Activated CD8-positive, alpha-beta memory T cell treated with anti-CD3 and anti-CD28 coated beads, Interleukin-2, amount 50 U/mL, for 24 hours (primary cell): ENCODE measurements around the gene AMBRA1.

Experiments used
- DNase-seq: peaks from one replicate; pipeline ENCODE4 v3.0.0-alpha.2; 2020; ENCODE audit errors: extremely low read depth

AMBRA1 gene

DNA sequence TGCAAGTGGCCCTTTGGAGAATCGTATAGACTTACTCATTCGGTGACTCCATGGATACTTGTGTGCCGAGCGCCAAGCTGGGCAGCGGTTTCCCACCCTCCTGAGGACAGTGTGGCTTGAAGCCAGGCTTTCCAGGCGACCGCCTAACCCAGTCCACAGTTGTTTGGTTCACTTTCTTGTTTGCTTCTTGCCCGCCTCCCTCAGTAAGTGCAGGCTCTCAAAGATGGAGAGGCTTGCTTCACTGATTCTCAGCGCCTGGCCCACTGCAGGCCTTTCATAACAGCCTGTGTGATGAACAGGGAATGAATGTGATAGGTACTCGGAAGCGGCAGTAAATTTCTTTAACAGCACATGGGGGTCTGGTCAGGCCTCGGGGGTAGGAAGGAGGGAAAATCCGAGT is 223.6 kb downstream of the AMBRA1 start:
- DNase-seq = no peak

DNA sequence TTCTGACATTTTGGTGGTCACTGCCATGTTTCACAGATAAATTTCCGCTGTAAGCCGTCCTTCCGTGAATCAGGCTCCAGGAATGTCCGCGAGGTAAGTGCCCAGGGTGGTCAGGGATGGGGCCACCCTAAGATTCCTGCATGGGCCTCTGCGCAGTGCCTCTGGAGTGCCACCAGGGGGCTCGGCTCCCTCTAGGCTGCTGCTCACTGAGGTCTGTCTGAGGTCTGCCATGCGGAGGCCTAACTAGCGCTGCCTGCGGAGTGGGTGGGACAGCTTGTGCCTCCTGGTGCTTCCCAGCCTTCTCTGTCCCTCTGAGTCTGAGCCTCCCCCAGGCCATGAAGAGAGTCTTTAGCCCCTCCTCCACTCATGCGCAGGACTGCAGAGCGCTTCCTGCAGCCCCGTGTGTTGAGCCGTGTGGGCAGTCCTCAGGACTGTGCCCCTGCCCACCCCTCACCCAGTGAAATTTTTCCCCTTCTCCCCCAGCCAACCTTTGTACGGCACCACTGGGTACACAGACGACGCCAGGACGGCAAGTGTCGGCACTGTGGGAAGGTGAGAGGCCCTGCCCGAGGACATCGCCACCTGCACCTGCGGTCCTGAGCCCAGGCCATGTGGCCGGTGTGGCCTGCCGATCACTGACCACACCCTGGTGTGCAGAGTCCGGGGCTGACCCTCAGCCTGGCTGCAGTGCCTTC is 224.2 kb downstream of the AMBRA1 start:
- DNase-seq = no peak

DNA sequence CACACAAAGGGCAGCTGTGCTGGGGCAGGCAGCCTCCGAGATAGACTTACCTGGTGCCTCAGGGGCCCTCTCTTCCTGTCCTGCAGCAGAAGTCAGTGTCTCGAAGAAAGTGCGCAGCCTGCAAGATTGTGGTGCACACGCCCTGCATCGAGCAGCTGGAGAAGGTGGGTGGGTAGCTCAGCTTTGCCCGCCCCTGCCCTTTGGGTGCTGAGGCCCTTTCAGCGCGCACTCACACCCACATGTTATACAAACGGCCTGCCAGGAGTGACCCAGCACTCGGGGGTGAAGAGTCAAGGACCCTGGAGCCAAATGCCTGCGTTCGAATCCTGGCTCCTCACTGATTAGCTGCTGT is 225.9 kb downstream of the AMBRA1 start:
- no peak for DNase-seq

DNA sequence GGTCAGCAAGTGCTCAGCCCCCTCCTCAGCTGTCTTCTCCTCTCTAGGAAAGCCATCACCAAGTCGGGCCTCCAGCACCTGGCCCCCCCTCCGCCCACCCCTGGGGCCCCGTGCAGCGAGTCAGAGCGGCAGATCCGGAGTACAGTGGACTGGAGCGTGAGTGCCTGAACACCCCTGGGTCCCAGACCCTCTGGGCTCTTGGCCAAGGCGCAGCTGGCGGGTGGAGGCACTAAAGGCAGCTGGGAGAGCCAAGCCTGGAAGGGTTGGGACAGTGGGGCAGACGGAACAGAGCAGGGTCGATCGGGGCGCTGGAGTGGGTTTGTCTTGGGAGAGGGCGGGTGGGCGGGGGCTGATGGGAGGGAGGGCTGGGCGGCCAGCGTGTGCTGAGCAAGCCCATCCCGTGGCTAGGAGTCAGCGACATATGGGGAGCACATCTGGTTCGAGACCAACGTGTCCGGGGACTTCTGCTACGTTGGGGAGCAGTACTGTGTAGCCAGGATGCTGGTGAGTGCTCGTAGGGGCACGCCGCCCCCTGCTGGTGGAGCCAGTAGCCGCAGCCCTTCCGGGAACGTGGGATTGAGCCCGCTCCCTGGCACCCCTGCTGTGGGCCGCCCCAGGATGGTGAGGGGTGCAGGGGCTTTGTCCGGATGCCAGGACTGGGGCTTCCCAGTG is 226.4 kb downstream of the AMBRA1 start:
- DNase-seq = peak; percentile 53

DNA sequence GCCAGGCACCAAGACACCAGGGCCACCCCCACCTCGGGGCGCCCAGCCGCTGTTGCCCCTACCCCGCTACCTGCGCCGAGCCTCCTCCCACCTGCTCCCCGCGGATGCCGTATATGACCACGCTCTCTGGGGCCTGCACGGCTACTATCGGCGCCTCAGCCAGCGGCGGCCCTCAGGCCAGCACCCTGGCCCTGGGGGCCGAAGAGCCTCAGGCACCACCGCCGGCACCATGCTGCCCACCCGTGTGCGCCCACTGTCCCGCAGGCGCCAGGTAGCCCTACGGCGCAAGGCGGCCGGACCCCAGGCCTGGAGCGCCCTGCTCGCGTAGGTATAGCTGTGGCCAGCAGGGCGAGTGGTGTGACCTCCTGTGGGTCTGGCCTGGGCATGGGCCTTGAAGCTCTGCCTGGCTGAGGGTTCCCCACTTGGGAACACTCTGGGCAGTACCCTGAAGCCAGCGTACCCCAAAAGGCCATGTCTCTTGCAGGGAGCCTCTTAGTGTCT is 227.1 kb downstream of the AMBRA1 start:
- no peak for DNase-seq

DNA sequence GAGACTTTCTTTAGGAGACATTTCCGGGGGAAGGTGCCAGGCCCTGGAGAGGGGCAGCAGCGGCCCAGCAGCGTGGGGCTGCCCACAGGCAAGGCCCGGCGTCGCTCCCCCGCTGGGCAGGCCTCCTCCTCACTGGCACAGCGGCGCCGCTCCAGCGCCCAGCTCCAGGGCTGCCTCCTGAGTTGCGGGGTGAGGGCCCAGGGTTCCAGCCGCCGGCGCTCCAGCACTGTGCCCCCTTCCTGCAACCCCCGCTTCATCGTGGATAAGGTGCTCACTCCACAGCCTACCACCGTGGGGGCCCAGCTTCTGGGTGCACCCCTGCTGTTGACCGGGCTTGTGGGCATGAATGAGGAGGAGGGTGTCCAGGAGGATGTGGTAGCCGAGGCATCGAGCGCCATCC is 227.6 kb downstream of the AMBRA1 start:
- no peak for DNase-seq

DNA sequence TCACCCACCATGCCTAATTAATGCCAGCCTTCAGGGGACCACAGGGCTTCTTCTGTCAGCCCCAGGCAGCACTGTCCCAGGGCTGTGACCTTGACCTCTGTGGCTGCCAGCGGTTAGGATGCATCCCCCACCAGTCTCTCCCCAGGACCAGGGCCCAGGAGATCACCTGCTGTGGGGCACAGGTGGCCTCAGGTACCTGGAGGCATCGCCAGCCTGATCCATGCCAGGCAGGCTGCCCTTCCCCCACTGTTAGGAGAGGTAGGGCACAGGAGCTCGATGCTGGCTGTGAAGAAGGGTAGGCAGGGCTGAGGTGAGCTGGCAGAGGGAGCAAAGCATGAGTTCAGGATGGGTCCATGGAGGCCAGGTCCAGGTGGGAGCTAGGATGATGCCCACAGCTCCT is 229.0 kb downstream of the AMBRA1 start:
- no peak for DNase-seq

DNA sequence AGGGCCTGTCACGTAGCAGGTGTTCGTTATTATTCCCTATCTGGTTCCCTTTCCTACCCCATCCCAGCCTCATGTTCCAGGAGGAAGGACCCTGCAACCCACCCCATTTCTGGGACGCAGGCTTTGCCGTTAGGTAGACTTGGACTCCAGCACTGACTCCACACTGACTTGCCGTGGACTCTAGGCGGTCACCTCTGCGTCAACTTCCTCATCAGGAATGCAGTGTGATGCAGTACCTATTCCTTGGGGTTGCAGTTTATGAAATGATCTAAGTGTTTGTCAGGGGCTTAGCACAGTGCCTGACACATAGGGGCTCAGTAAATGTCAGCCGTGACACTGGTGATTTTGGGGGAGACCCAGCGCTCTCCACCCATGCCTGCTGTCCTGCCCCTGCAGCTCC is 229.8 kb downstream of the AMBRA1 start:
- DNase-seq = no peak

DNA sequence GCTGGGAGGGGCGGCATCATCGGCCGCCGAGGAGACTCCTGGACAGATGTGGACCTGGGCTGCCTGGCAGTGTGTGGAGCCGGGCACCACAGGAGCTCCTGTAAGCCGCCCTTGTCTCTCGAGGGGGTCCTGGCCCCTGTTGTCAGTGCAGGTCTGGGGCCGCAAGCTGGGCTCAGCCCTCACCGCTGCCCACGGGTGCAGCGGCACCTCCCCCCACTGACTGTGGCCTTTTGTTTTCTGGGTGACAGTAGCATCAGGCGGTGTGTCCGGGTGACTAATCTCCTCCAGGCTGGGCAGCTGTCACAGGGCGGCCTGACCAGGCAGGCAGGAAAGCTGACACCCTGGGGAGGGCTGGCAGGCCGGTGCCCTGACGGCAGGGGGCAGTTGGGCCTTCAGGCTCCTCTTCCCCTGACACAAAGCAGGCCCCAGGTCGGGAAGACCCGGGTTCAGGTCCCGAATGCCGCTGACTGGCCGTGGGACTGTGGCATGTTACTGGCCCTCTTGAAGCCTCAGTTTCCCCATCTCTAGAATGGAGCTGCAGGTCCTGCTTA is 230.3 kb downstream of the AMBRA1 start:
- no peak for DNase-seq

DNA sequence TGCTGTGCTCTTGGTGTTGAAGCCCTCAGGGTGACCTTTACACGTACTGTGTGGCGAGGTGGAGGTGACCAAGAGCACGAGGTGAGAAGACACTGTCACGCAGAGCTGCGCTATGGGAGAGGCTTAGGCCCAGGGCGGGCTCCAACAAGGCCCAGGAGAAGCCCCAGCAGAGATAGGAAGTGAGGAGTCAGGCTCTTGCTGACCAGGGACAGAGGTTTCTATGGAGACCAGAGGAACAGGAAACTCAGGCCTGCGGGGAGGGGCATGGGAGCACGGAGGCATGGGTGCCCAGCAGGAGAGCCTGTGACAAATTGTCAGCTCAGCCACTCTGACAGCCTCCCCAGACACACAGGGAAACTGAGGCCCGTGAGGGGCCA is 230.8 kb downstream of the AMBRA1 start:
- DNase-seq = no peak

DNA sequence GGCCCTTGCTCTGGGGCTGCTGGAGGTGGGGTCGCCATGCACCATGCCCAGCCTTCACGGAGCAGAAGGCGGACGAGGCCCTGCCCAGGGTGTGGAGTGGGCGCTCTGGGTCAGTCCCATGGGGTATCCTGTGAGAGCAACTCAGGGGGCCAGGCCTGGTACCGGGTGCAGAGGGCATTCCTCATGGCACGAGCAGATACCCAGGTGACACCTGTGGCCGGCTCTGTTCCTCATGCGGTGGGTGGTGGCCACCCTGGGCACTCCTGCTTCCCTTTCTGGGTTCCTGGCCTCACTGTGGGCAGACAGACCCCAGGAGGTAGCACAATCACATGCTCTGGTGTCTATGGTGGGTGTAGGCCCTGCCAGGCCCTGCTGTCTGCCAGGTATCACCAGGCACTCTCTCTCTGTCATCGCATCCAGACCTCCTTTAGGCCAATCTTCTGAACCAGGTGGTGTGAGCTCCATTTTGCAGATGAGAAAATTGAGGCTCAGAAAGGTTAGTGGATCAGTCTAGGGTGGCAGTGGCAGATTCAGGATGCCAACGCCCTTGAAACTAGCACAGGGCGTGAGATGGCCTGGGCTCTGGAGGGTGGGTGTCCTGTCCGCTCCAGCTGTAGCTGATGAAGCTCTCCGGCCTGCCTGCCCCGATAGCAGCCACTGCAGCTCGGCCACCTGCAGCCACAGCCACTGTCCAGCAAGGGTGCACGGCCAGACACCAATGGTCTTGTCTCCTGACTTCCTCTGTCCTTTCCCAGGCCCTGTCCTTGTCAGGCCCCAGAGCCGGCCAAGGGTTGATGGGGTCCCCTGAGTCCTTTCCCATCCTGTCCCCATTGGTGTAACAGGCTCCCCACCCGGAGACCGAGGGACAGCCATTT is 231.4 kb downstream of the AMBRA1 start:
- DNase-seq = no peak

DNA sequence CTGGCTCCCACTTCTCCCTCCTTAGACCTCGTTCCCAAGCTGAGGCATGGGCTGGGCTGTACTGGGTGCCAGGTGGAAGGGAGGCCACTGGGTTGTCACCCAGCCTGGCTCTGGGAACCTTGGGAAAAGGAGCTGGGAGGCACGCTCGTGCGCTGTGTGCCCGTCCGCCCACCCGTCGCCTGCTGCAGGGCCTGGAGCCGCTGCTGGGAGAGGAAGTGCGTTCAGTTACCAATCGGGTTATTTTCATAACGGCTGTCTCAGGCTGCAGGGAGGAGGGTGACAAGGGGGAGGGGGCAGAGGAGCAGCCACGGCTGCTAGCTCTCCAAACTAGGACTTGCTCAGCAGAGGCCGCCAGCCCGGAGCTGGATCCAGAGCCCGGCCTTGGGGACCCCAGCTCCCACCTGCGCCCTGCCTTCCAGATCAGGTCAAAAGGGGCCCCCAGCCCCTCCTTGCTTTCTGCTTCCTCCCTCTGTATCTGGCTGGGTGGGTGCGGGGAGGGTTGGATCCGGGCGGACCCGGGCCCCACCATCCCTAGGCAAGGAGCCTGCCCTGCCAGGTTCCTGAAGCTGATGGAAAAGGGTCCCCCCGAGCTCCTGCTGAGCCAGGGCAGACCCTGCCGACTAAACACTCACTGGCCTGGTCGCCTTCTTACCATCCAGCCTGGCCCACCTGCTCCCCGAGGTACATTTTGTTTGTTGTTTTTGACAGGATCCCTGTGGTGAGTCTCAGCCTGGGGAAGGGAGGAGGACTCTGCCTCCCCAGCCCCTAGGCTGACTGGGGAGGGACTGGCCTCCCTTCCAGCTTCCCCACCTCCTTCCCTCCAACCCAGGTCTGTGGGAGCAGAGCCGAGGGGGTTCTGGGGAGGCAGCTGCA is 232.3 kb downstream of the AMBRA1 start:
- no peak for DNase-seq

DNA sequence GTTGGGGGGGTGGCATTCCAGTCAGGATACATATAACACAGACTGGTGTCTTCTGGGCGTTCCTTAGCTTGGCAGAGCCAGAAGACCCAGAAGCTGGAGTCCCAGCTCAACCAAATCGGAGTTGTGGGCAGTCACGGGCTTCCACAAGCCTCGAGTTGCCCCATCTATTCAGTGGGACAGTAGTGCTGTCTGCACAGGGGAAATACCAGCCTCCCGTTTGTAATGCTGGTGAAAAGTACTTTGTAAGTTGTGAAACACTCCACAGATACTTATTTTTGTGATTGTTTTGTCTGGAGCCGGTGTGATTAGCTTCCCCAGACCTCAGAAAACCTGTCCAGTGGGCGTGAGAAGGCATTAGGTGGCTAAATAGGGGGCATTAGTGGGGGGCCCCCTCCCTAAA is 232.9 kb downstream of the AMBRA1 start:
- no peak for DNase-seq

DNA sequence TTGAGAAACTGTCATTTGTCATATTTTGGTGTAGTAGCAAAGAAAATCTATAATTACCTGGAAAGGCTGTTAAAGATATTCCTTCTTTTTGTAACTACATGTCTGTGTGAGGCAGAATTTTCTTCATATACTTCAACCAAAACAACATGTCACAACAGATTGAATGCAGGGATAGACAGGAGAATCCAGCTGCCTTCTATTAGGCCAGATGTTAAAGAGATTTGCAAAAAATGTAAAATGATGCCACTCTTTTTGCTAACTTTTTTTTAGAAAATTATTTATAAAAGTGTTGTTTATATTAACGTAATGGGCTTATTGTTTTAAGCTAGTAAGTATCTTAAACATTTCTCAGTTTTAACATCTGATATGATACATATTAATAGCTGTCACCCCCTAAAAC is 233.9 kb downstream of the AMBRA1 start:
- DNase-seq = no peak

DNA sequence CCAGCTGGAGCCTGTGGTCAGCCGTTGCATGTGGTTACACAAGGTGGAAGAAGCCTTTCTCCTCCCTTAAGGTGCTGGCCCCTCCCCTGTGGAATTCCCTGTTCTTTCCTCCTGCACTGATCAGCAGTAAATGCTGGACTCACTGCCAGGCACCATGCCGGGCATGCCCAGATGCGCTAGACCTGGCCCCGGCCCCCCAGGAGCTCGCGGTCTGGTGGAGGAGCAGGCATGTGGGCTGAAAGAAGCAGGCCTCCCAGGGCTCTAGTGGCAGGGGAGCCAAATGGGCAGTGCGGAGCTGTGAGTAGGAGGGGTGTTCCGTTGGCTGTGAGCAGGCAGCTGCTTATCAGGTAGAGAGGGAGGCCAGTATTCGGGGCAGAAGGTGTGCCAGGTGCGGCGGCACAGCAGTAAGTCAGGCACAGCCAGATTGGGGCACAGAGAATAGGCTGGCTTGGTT is 236.3 kb downstream of the AMBRA1 start:
- DNase-seq = no peak

DNA sequence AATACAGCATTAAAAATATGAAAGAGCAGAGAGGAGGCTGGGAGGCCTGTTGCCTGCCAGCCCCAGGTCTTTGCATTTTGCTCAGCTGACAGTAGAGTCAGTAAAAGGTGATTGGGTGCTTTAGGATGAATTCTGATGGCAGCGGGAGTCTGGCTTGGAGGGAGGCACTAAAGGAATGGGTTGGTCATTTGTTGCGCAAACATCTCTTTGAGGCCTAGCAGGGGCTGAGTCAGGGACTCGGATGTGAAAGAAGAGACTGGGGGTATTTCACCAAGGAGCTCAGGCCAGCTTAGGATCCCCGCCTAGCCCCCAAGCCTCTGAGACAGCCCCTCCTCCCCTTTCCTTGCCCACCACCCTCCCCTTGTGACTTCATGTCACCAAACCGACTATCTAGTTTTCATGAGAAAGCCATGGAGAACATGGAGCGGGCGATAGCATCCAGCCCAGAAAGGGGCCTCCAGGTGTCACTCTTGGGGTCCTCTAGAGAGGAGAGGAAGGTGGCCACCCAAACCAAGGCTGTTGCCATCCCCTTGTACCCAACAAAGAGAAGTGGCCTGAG is 236.8 kb downstream of the AMBRA1 start:
- no peak for DNase-seq

DNA sequence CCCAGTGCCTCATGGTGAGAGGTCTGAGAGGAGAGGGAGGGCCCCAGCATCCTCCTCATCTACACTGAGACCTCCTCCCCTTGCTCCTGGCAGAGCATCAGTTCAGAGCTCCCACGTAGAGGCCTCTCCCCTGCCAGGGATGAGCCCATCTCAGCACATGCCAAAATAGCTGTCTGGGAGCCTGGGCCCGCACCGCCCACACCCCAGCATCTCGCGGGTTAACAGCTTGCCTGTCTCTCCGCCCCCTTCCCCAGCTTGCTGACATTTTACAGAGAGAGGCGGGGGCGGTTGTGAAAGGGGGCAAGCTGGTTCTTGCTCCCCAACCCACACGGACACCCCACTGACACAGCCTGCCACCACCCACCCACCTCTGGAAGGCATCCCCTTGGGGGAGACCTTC is 240.1 kb downstream of the AMBRA1 start:
- no peak for DNase-seq

DNA sequence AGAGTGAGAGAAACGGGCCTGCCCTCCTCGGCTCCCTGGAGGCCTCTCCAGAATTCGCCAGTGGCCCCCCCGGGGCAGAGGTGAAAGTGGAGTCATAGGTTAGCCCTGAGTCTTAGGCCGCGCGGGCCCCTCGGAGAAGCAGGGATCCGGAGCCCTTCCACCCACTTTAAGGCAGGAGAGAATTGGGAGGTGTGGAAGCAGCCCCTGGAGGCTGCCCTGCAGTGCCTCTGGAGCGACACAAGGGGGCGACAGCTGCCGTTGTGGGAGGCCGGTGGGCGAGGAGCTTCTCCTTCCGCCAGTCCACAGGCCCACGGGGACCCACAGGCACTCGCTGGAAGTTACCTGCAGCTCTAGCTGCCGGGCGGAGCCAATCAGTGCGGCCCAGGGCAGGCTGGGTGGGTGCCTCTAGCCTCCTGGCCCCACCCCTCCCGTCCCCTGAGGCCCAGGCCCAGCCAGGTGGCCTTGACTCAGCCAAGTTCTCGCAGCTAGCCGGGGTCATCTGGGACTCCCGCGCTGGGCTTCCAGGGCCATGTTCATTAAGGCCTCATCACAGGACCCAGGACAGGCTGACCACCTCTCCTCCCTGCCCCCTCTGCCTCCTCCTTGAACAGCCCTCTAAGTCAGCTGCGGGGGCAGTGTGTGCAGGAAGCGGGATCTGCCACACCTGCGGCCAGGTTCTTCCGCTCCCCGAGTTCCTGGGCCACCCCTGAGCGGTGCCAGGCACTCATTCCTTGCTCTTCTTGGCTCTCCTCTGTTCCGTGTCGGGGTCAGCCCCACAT is 241.6 kb downstream of the AMBRA1 start:
- DNase-seq = no peak

DNA sequence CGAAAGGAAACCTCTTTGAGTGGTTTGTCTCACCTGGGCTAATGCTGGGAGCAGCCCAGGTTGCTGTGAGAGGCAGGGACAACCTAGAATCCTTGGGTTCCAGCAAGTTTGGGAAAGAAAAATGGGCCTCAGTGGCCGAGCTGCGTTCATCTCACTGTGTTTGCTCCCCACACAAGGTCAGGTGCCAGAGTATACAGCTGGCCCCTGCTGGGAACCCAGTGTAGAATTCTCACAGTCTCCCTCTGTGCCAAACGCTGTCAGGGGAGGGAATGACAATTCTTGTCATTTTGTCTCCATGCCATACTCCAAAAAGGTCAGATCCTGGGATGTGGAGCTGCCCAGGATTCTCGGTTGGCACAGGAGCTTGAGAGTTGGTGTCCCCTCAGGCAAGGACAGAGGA is 242.2 kb downstream of the AMBRA1 start:
- no peak for DNase-seq

DNA sequence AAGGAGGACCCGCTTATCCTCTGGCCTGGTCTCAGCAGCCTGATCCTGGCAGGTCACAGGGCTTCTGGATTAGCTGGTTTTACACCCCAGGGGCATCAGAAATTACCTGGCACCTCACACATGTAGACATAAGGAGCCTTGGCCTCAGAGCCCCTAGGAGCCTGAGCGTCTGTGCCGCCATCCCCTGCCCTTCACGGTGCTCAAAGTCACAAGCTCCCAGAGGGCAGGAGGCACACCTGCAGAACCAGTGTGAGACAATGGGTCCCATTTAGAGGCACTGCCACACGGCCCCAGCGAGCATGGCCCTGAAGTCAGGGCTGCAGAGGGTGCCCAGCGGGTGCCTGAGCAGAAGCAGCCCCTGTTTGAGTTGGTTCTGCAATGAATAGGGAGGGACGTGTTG is 242.7 kb downstream of the AMBRA1 start:
- DNase-seq = no peak
